Hepatocyte (in vitro differentiated cells): ENCODE results near the gene UBQLN4. TPM values are rescaled to one million over a fixed set of nuclear protein-coding genes. Genes with fewer than 3 reads are reported as not detected.

Experiments
- DNase-seq: peaks from one replicate; pipeline ENCODE4 v3.0.0-alpha.2; 2016; ENCODE audit warnings: low spot score
- H2AFZ ChIP-seq: fragments of 200-600 bp; sonication (generic); 2 replicates; pipeline ENCODE4 v1.6.0; 2016; ENCODE audit warnings: antibody characterized with exemption, mild to moderate bottlenecking
- H3K27ac ChIP-seq: fragments of 200-600 bp; sonication (generic); 2 replicates; pipeline ENCODE4 v1.5.1; 2016; ENCODE audit warnings: mild to moderate bottlenecking
- H3K27me3 ChIP-seq: fragments of 200-600 bp; sonication (generic); 2 replicates; pipeline ENCODE4 v1.6.1; 2016
- H3K36me3 ChIP-seq: fragments of 200-600 bp; sonication (generic); replicated peaks from 2 replicates; pipeline ENCODE4 v1.5.1; 2016; ENCODE audit warnings: low read depth; ENCODE audit not compliant: insufficient read depth
- H3K4me1 ChIP-seq: fragments of 200-600 bp; sonication (generic); 2 replicates; pipeline ENCODE4 v1.5.1; 2016; ENCODE audit warnings: mild to moderate bottlenecking, moderate library complexity; ENCODE audit not compliant: insufficient read depth
- H3K4me2 ChIP-seq: fragments of 200-600 bp; sonication (generic); 2 replicates; pipeline ENCODE4 v1.6.0; 2016
- H3K4me3 ChIP-seq: fragments of 200-600 bp; sonication (generic); 2 replicates; pipeline ENCODE4 v1.5.1; 2016; ENCODE audit warnings: mild to moderate bottlenecking
- H3K79me2 ChIP-seq: fragments of 200-600 bp; sonication (generic); 2 replicates; pipeline ENCODE4 v1.6.0; 2017; ENCODE audit warnings: mild to moderate bottlenecking
- H3K9me2 ChIP-seq: fragments of 200-600 bp; sonication (generic); replicated peaks from 2 replicates; pipeline ENCODE4 v1.6.0; 2017; ENCODE audit warnings: mild to moderate bottlenecking; ENCODE audit not compliant: insufficient read depth
- H3K9me3 ChIP-seq: fragments of 200-600 bp; sonication (generic); 2 replicates; pipeline ENCODE4 v1.5.1; 2016; ENCODE audit warnings: low read depth, mild to moderate bottlenecking
- H4K20me1 ChIP-seq: fragments of 200-600 bp; sonication (generic); 2 replicates; pipeline ENCODE4 v1.6.0; 2016; ENCODE audit warnings: mild to moderate bottlenecking; ENCODE audit not compliant: insufficient read depth, poor library complexity, severe bottlenecking
- CTCF ChIP-seq: fragments of 200-600 bp; sonication (generic); IDR thresholded peaks from 2 replicates; pipeline ENCODE4 v1.5.1; 2016; ENCODE audit warnings: antibody characterized with exemption, mild to moderate bottlenecking; ENCODE audit not compliant: poor library complexity
- EZH2 ChIP-seq: fragments of 200-600 bp; sonication (generic); IDR thresholded peaks from 2 replicates; pipeline ENCODE4 v1.6.1; 2016; ENCODE audit warnings: antibody characterized with exemption, mild to moderate bottlenecking, borderline replicate concordance
- EZH2phosphoT487 ChIP-seq: fragments of 200-600 bp; sonication (generic); IDR thresholded peaks from one replicate; pipeline ENCODE4 v1.6.1; 2018; ENCODE audit warnings: antibody characterized with exemption, mild to moderate bottlenecking, low read depth, moderate library complexity; ENCODE audit not compliant: unreplicated experiment, severe bottlenecking
- WGBS: methylation state at CpG from one replicate; pipeline ENCODE4 v1.1.6; 2016; ENCODE audit warnings: low lambda C conversion rate; ENCODE audit errors: missing lambda C conversion rate; 5-methylcytosine and 5-hydroxymethylcytosine counted together
- polyA plus RNA-seq: library from polyadenylated mRNA; unstranded; fragments of >200 nt; fragmentation: Nextera tagmentation; extraction: Ambion mirVana; gene quantifications from 2 replicates; pipeline ENCODE4 v1.2.1, GENCODE V29; 2016
- total RNA-seq: library from RNA; depleted of rRNA; stranded (reverse); fragments of >200 nt; gene quantifications from 2 replicates; pipeline ENCODE4 v1.2.3, GENCODE V29; 2014

Gene UBQLN4
- total and polyA plus RNA-seq, 2 experiments from 2014 or later, result 29.5 to 35.3 TPM

GRCh38 chr1:156077430-156077760, 23.8 kb upstream of the UBQLN4 start:
- Histone ChIP-seq H3K27ac (peak overlapping the region; percentile 49), H3K36me3 (no peaks in the 10 kb centered on the region), H3K79me2 (peaks cover 74% of the 10 kb centered on the region), H3K4me2 (peak overlapping the region; percentile 88), H3K27me3 (no peaks in the 10 kb centered on the region), H3K4me3 (no peak overlapping the region), H2AFZ (no peak overlapping the region), H3K9me3 (no peaks in the 10 kb centered on the region), H3K4me1 (peaks cover 22% of the 10 kb centered on the region), H4K20me1 (peaks cover 47% of the 10 kb centered on the region), H3K9me2 (no peaks in the 10 kb centered on the region)
- WGBS, result 77% methylated on average over 18 of the region's 19 CpGs
- no peak for DNase-seq
- no peak for TF ChIP-seq EZH2
- no peak for TF ChIP-seq CTCF
- TF ChIP-seq EZH2phosphoT487, result no peak

GRCh38 chr1:156076609-156077429, 23.2 kb upstream of the UBQLN4 start:
- Histone ChIP-seq H3K4me2 (peak overlapping the region; percentile 88), H3K36me3 (no peaks in the 10 kb centered on the region), H3K79me2 (peaks cover 70% of the 10 kb centered on the region), H3K4me3 (no peak overlapping the region), H2AFZ (no peak overlapping the region), H3K9me3 (no peaks in the 10 kb centered on the region), H3K27ac (peak overlapping the region; percentile 49), H4K20me1 (peaks cover 47% of the 10 kb centered on the region), H3K4me1 (peaks cover 22% of the 10 kb centered on the region), H3K27me3 (no peaks in the 10 kb centered on the region), H3K9me2 (no peaks in the 10 kb centered on the region)
- 59% methylated on average over 66 of the region's 73 CpGs for WGBS
- TF ChIP-seq CTCF (no peak), EZH2 (no peak), EZH2phosphoT487 (no peak)
- no peak for DNase-seq

GRCh38 chr1:156075775-156076204, 22.2 kb upstream of the UBQLN4 start:
- Histone ChIP-seq H3K9me3 (no peaks in the 10 kb centered on the region), H2AFZ (no peak overlapping the region), H3K27ac (peak overlapping the region; percentile 20), H3K4me3 (no peak overlapping the region), H3K79me2 (peaks cover 62% of the 10 kb centered on the region), H3K27me3 (no peaks in the 10 kb centered on the region), H3K4me1 (peaks cover 22% of the 10 kb centered on the region), H3K4me2 (no peak overlapping the region), H3K36me3 (no peaks in the 10 kb centered on the region), H3K9me2 (no peaks in the 10 kb centered on the region), H4K20me1 (peaks cover 47% of the 10 kb centered on the region)
- DNase-seq, result no peak
- TF ChIP-seq EZH2phosphoT487 (no peak), CTCF (no peak), EZH2 (no peak)
- WGBS, result 56% methylated on average over 4 of the region's 4 CpGs
